AG09319 (cell line): ENCODE data around the gene SOCS2.

Experiments
- DNase-seq: peaks from one replicate; pipeline ENCODE4 v3.0.0-alpha.2; 2010; ENCODE audit warnings: low read depth; ENCODE audit errors: extremely low read depth
- TF ChIP-seq, protein P1 (sequence below): IDR thresholded peaks from 2 replicates; pipeline ENCODE4 v1.5.1; 2011; ENCODE audit warnings: low read depth, mild to moderate bottlenecking, inconsistent platforms, low read length, moderate library complexity

SOCS2 gene

DNA sequence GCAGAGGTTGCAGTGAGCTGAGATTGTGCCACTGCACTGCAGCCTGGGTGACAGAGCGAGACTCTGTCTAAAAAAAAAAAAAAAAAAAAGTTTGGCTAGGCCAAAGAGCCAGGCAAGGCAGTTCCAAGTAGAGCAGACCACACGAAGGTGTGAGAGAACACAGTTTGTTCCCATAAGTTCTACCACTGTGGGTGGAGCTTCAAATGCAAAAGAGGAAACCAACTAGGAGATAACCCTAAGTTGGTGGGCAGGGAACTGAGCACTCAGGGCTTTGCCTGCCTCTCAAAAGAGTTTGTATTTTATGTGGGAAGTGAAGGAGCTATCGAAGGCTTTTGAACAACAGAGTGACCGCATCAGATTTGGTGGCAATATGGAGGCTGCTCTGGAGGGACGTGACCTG, 15.1 kb downstream of the SOCS2 start:
- DNase-seq: no peak

DNA sequence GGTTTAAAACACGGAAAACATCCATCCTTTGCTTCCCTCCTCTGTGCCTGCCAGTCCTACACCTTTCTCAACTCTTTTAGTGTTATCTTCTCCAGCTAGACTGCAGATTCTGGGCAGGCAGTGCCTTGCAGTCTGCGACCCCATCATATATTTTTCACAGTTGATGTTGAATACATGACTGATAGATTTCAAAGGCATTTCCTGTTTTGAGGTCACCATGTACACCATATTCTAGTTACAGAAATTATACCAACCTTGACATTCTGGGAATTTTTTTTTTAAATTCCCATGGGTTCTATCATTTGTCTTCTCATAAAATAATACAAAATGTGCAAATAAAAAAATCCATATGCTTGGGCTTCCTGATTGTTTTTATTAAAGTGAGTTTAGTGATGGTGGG, 16.6 kb downstream of the SOCS2 start:
- TF ChIP-seq, protein P1, sequence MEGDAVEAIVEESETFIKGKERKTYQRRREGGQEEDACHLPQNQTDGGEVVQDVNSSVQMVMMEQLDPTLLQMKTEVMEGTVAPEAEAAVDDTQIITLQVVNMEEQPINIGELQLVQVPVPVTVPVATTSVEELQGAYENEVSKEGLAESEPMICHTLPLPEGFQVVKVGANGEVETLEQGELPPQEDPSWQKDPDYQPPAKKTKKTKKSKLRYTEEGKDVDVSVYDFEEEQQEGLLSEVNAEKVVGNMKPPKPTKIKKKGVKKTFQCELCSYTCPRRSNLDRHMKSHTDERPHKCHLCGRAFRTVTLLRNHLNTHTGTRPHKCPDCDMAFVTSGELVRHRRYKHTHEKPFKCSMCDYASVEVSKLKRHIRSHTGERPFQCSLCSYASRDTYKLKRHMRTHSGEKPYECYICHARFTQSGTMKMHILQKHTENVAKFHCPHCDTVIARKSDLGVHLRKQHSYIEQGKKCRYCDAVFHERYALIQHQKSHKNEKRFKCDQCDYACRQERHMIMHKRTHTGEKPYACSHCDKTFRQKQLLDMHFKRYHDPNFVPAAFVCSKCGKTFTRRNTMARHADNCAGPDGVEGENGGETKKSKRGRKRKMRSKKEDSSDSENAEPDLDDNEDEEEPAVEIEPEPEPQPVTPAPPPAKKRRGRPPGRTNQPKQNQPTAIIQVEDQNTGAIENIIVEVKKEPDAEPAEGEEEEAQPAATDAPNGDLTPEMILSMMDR: no peak
- no peak for DNase-seq

More for the DNA sequence above, 15.1 kb downstream of the SOCS2 start:
- TF ChIP-seq, protein P1: no peak

DNA sequence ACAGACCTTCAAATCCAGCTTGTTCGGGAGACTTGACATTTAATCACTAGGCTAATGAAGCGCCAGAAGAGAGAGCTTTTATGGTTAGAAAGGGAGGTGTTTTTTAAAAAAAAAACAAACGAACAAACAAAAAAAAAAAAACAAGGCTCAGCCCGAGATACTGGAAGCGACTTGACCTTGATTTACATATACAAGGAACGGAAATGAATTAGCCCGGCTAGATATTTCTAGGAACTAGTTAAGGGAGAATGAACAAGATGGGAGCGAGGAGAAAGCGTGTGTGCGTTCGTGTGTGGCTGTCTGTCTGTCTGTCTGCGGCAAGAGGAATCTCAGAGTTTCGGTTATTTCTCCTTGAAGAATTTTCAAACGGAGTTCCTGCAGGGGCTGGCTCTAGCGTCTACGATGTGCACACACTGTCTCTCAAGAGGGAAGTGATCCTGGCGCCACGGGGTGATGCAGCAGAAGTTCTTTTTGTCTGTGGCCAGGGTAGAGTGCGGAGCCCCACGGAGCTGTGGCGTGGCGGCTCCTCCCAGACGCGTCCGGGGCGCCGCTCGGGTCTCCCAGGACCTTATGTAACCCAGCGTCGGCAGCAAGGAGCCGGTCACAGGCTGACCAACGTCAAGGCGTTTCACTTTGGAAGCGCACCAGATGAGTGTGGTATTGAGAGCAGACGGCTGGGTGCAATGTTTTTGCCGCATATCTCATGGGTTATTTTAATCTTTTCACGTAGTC, 18.8 kb downstream of the SOCS2 start:
- TF ChIP-seq, protein P1: no peak; the same call in 1 of the 2 replicates
- peak; percentile 52 for DNase-seq

DNA sequence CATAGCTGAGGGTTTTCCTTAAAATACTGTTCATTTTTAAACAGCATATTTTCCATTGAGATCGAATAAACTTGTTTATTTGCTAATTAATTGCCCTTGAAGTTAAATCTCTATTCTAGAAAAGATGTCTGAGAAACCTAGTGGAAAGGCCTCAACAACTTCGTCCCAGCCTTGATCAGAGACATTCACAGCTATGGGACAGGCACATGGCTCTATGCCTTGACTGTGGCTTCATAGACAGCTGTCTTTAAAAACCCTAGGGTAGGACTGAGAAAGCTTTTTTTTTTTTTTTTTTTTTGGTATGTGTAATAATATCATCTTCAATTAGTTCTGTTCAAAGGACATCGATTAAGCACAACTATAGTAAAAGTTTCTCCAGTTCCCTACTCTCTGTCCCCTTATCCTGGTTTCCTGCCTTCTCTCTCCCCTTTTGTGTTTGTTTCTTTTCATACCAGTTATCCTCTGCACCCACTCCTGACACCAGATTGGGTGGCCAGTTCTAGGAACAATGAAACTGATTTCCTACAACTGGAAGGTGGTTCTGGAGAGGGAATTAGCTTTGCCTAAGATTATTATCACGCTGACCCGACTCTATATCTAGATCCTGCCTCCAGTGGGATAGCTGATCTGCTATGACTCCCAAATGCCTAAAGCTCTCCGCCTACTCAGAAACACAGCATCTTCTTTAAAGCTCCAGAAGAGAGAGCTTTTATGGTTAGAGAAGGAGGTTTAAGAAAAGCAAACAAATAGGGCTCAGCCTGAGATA, 20.3 kb downstream of the SOCS2 start:
- TF ChIP-seq, protein P1: no peak
- DNase-seq: no peak

DNA sequence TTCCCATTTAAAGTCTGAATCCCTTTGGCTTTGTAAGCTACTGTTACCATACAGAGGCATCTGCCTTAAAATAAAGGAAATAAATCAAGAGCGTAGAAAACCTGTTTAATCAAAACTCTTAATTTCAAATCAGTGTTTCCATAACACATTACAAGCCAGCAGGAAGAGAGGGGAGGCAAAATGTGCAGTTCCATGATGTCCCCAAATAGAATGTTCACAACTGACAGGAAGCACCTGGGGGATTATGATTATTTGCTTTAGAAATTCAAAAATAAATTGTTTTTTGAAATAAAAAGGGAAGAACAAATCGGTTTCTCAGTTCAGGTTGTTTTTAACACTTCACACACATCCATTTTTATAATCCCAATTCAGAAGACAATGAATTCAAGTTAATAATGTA, 21.4 kb downstream of the SOCS2 start:
- TF ChIP-seq, protein P1: no peak
- no peak for DNase-seq

DNA sequence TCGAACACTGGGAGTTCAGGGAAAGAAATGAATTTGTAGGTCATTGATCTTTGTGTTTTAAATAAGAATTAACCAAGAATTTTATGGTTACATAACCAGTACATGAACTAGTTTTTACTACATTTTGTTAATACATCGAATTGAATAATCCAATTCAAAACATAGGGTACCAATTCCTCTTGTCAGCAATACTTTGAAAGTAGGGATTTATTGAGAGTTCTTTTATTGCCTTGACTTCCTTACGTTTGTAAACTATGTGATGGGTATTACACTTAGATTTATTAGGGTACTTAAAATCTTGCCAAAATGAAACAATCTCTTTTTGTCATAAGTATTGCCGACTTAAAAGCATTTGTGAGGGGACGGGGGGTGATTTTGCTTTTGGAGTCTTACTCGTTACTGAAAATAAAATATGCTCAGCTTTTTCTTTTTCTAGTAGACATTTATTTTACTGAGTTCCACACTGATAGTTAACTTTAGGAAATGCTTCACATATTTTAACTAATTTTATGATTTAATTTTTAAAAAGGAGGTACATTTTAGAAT, 22.4 kb downstream of the SOCS2 start:
- no peak for DNase-seq

More for the DNA sequence above, 22.4 kb downstream of the SOCS2 start:
- TF ChIP-seq, protein P1: no peak
